Lower leg skin (tissue), 3 donors: Measurements from ENCODE around the gene CEACAM19.

Experiments
- POLR2A ChIP-seq, 2 donors: fragments of 450-650 bp; IDR thresholded peaks; one replicate each; pipeline ENCODE4 v1.6.1; 2016 to 2017; ENCODE audit warnings: antibody characterized with exemption in 2 of 2, mild to moderate bottlenecking in 1 of 2, moderate library complexity in 1 of 2
- TF ChIP-seq, protein P1 (sequence below), 3 donors: fragments of 450-650 bp; IDR thresholded peaks; one replicate each; pipeline ENCODE4 v1.5.1; 2016; ENCODE audit warnings: antibody characterized with exemption in 3 of 3, mild to moderate bottlenecking in 3 of 3, moderate library complexity in 2 of 3

DNA sequence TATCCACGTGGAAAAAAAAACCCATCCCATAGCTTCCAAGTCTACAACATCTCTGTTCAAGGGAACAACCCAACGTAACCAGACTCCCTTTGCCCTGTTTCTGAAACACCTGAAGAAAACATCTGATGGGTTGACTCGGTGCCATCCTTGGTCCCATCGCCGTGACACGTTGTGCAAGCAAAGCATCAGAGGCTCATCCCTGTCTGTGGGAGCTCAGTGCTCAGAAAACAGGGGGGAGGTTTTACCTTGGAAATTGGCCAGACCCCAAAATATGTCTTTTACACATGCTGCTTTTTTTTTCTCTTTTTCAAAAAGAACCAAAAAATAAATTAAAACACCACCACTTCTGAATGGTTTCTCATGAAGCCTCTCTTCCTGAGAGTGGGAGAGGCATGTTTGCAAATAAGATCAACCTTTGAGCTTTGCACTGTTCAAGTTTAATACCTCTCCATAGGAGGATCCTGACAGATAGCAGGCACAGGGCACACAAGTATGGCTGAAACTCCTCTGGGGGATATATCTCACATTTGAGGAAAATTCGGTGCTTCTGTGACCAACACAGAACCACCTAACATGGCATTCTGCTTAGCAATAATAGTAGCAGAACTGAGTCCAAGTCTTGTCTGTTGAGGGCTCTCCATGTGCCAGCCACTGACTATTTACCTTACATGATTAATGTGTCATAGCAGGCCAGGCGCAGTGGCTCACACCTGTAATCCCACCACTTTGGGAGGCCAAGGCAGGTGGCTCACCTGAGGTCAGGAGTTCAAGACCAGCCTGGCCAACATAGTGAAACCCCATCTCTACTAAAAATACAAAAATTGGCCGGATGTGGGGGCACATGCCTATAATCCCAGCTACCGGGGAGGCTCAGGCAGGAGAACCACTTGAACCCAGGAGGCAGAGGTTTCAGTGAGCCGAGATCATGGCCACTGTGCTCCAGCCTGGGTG is 34.6 kb upstream of the CEACAM19 start:
- TF ChIP-seq, protein P1, sequence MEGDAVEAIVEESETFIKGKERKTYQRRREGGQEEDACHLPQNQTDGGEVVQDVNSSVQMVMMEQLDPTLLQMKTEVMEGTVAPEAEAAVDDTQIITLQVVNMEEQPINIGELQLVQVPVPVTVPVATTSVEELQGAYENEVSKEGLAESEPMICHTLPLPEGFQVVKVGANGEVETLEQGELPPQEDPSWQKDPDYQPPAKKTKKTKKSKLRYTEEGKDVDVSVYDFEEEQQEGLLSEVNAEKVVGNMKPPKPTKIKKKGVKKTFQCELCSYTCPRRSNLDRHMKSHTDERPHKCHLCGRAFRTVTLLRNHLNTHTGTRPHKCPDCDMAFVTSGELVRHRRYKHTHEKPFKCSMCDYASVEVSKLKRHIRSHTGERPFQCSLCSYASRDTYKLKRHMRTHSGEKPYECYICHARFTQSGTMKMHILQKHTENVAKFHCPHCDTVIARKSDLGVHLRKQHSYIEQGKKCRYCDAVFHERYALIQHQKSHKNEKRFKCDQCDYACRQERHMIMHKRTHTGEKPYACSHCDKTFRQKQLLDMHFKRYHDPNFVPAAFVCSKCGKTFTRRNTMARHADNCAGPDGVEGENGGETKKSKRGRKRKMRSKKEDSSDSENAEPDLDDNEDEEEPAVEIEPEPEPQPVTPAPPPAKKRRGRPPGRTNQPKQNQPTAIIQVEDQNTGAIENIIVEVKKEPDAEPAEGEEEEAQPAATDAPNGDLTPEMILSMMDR (IDR thresholded peaks at IDR 0.05): no peak
- no peak for TF ChIP-seq POLR2A (IDR thresholded peaks at IDR 0.05)
